ENCODE results near the gene PTPRC. TPM values are rescaled to one million over a fixed set of nuclear protein-coding genes. Genes with fewer than 3 reads are reported as not detected.

PTPRC gene
- total RNA-seq, 4 donors from 2014 or later: 7.0 to 40.3 (median 10.0) TPM

GRCh38 chr1:198653808-198654413, 15.1 kb downstream of the PTPRC start:
- Histone ChIP-seq H3K36me3 (no peaks in the 10 kb centered on the region), H3K27me3 (no peaks in the 10 kb centered on the region), H3K4me3 (no peak overlapping the region), H3K27ac (replicated peaks in 1 of 4) (no peak overlapping the region), H3K4me1 (no peaks in the 10 kb centered on the region), H3K9me3 (no peaks in the 10 kb centered on the region)
- intact Hi-C loops (cut with DNase I): no loop called here
- no peak for DNase-seq (ENCODE audit: extremely low spot score)
- WGBS: 79% methylated on average over 3 of the region's 3 CpGs
- no peak for TF ChIP-seq POLR2AphosphoS5 (IDR thresholded peaks at IDR 0.05)
- TF ChIP-seq EP300 (IDR thresholded peaks at IDR 0.05): no peak
- no peak for TF ChIP-seq POLR2A (IDR thresholded peaks at IDR 0.05; ENCODE audit: low read depth)
- no peak for TF ChIP-seq CTCF (IDR thresholded peaks at IDR 0.05)

- H3K27me3 ChIP-seq: no peaks in the 10 kb centered on the region
- H3K27ac ChIP-seq (replicated peaks in 1 of 4): no peak overlapping the region
- no peak overlapping the region for H3K4me3 ChIP-seq
- DNase-seq (ENCODE audit: extremely low spot score): no peak
- TF ChIP-seq CTCF (IDR thresholded peaks at IDR 0.05) (no peak), EP300 (IDR thresholded peaks at IDR 0.05) (no peak), POLR2A (IDR thresholded peaks at IDR 0.05; ENCODE audit: low read depth) (no peak), POLR2AphosphoS5 (IDR thresholded peaks at IDR 0.05) (no peak)
- H3K4me1 ChIP-seq: no peaks in the 10 kb centered on the region
- H3K36me3 ChIP-seq: no peaks in the 10 kb centered on the region
- WGBS: 81% methylated on average over 1 of the region's 1 CpG
- no peaks in the 10 kb centered on the region for H3K9me3 ChIP-seq
- intact Hi-C loops (cut with DNase I): no loop called here
These were observed 16.8 kb downstream of the PTPRC start for GRCh38 chr1:198655459-198656121.

- no peaks in the 10 kb centered on the region for H3K36me3 ChIP-seq
- DNase-seq (ENCODE audit: extremely low spot score): no peak
- no peak overlapping the region for H3K27ac ChIP-seq (replicated peaks in 1 of 4)
- no peaks in the 10 kb centered on the region for H3K27me3 ChIP-seq
- TF ChIP-seq POLR2A (IDR thresholded peaks at IDR 0.05; ENCODE audit: low read depth) (no peak), POLR2AphosphoS5 (IDR thresholded peaks at IDR 0.05) (peak in 1 of 2 donors; percentile 24)
- WGBS: 95% methylated on average over 4 of the region's 4 CpGs
- H3K4me3 ChIP-seq: no peak overlapping the region
- no peaks in the 10 kb centered on the region for H3K4me1 ChIP-seq
- no peaks in the 10 kb centered on the region for H3K9me3 ChIP-seq
- intact Hi-C loops (cut with DNase I): no loop called here
These were observed 17.7 kb downstream of the PTPRC start for GRCh38 chr1:198656500-198656932.

- Histone ChIP-seq H3K4me1 (no peaks in the 10 kb centered on the region), H3K9me3 (no peaks in the 10 kb centered on the region), H3K4me3 (no peak overlapping the region), H3K27ac (replicated peaks in 1 of 4) (no peak overlapping the region), H3K27me3 (no peaks in the 10 kb centered on the region), H3K36me3 (no peaks in the 10 kb centered on the region)
- intact Hi-C loops (cut with DNase I): no loop called here
- no peak for DNase-seq (ENCODE audit: extremely low spot score)
- TF ChIP-seq EP300 (IDR thresholded peaks at IDR 0.05): no peak
- TF ChIP-seq POLR2AphosphoS5 (IDR thresholded peaks at IDR 0.05): no peak
- WGBS: 21% methylated on average over 3 of the region's 3 CpGs
These were observed 18.8 kb downstream of the PTPRC start for GRCh38 chr1:198657550-198658064.

GRCh38 chr1:198660341-198661261, 21.8 kb downstream of the PTPRC start:
- no peak for TF ChIP-seq POLR2AphosphoS5 (IDR thresholded peaks at IDR 0.05)
- TF ChIP-seq EP300 (IDR thresholded peaks at IDR 0.05): no peak
- no peak for TF ChIP-seq CTCF (IDR thresholded peaks at IDR 0.05)
- no peak for TF ChIP-seq POLR2A (IDR thresholded peaks at IDR 0.05; ENCODE audit: low read depth)
- DNase-seq (ENCODE audit: extremely low spot score): no peak
- no peaks in the 10 kb centered on the region for H3K27me3 ChIP-seq
- intact Hi-C loops (cut with DNase I): no loop called here
- H3K9me3 ChIP-seq: no peaks in the 10 kb centered on the region
- no peaks in the 10 kb centered on the region for H3K4me1 ChIP-seq
- whole genome bisulfite sequencing: 88% methylated on average over 1 of the region's 1 CpG
- no peak overlapping the region for H3K4me3 ChIP-seq
- no peak overlapping the region for H3K27ac ChIP-seq (replicated peaks in 1 of 4)
- no peaks in the 10 kb centered on the region for H3K36me3 ChIP-seq

Data from esophagus muscularis mucosa (tissue), 4 donors.